ENCODE results near the gene KAZN.

Gene KAZN

DNA sequence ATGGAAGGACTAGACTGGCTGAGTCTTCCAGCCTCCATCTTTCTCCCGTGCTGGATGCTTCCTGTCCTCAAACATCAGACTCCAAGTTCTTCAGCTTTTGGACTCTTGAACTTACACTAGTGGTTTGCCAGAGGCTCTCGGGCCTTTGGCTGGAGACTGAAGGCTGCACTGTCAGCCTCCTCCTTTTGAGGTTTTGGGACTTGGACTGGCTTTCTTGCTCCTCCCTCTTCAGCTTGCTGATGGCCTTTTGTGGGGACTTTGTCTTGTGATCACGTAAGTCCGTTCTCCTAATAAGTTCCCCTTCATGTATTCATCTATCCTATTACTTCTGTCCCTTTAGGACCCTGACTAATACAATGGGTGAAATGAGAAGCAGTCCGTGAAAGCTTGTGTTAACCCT lies 196.4 kb downstream of the KAZN start:
- Histone ChIP-seq H3K9me3 (ENCODE audit: control insufficient read depth, low read depth, low read length) (no peaks in the 10 kb centered on the region), H3K27me3 (ENCODE audit: control insufficient read depth, insufficient read depth, low read length) (no peaks in the 10 kb centered on the region), H3K9ac (ENCODE audit: low read length) (no peak overlapping the region), H3K4me1 (ENCODE audit: control insufficient read depth, low read depth, low read length) (no peaks in the 10 kb centered on the region), H3K4me3 (ENCODE audit: low read length) (no peak overlapping the region), H3K27ac (ENCODE audit: low read length) (no peak overlapping the region), H3K36me3 (ENCODE audit: control insufficient read depth, low read depth, low read length) (no peaks in the 10 kb centered on the region)

DNA sequence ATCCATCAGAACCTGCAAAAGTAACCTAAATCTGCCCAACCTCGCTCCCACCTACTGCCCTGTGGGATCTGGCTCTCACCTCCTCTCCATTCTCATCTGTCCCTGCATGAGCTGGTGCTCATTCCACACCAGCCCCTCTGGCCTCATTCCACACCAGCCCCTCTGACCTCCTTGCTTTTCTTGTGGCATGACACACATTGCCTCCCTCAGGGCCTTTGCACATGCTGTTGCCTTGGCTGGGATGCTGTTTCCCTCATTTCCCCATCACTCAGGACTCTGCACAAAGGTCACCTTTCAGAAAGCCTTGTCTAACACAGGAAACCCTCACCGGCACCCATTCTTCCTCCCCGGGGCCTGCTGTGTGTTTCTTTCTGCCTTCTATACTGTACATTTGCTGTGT lies 197.1 kb downstream of the KAZN start:
- Histone ChIP-seq H3K36me3 (ENCODE audit: control insufficient read depth, low read depth, low read length) (no peaks in the 10 kb centered on the region), H3K27me3 (ENCODE audit: control insufficient read depth, insufficient read depth, low read length) (no peaks in the 10 kb centered on the region), H3K9ac (ENCODE audit: low read length) (no peak overlapping the region), H3K27ac (ENCODE audit: low read length) (no peak overlapping the region), H3K4me3 (ENCODE audit: low read length) (no peak overlapping the region), H3K4me1 (ENCODE audit: control insufficient read depth, low read depth, low read length) (no peaks in the 10 kb centered on the region), H3K9me3 (ENCODE audit: control insufficient read depth, low read depth, low read length) (no peaks in the 10 kb centered on the region)

DNA sequence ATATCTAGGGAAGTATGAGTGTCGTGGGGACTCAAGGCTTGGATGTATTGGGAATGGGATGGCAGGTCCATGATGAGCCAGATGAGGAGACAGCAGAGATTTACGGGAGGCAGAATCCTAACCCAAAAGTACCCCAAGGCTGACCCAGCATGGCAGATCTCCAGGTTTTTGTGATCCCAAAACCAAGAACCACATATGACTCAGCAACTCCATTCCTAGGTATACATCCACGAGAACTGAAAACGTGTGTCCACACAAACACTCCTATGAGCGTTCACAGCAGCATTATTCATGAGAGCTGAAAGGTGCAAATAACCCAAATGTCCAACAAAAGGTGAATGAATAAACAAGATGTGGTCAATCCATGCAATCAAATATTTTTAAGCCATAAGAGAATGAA lies 201.5 kb downstream of the KAZN start:
- H3K9me3 ChIP-seq (ENCODE audit: control insufficient read depth, low read depth, low read length) = no peaks in the 10 kb centered on the region
- H3K27ac ChIP-seq (ENCODE audit: low read length) = no peak overlapping the region
- no peaks in the 10 kb centered on the region for H3K27me3 ChIP-seq (ENCODE audit: control insufficient read depth, insufficient read depth, low read length)
- H3K4me3 ChIP-seq (ENCODE audit: low read length) = no peak overlapping the region
- H3K4me1 ChIP-seq (ENCODE audit: control insufficient read depth, low read depth, low read length) = no peaks in the 10 kb centered on the region
- no peak overlapping the region for H3K9ac ChIP-seq (ENCODE audit: low read length)
- H3K36me3 ChIP-seq (ENCODE audit: control insufficient read depth, low read depth, low read length) = no peaks in the 10 kb centered on the region

DNA sequence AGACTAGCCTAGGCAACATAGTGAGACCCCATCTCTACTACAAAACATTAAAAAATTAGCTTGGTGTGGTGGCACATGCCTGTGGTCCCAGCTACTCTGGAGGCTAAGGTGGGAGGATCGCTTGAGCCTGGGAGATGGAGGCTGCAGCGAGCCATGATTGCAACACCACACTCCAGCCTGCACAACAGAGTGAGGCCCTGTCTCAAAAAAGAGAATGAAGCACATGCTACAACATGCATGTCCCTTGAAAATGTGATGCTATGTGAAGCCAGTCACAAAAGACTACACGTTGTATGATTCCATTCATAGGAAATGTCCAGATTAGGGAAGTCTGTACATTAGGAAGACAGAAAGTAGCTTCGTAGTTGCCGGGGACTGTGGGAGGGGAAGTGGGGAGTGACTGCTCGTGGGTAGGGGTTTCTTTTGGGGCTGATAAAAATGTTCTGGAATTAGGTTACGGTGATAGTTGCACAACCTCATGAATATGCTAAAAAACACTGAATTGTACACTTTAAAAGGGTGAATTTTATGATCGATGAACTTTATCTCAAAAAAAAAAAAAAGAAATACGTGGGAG lies 202.1 kb downstream of the KAZN start:
- Histone ChIP-seq H3K4me1 (ENCODE audit: control insufficient read depth, low read depth, low read length) (no peaks in the 10 kb centered on the region), H3K27ac (ENCODE audit: low read length) (no peak overlapping the region), H3K4me3 (ENCODE audit: low read length) (no peak overlapping the region), H3K27me3 (ENCODE audit: control insufficient read depth, insufficient read depth, low read length) (no peaks in the 10 kb centered on the region), H3K9ac (ENCODE audit: low read length) (no peak overlapping the region), H3K9me3 (ENCODE audit: control insufficient read depth, low read depth, low read length) (no peaks in the 10 kb centered on the region), H3K36me3 (ENCODE audit: control insufficient read depth, low read depth, low read length) (no peaks in the 10 kb centered on the region)

DNA sequence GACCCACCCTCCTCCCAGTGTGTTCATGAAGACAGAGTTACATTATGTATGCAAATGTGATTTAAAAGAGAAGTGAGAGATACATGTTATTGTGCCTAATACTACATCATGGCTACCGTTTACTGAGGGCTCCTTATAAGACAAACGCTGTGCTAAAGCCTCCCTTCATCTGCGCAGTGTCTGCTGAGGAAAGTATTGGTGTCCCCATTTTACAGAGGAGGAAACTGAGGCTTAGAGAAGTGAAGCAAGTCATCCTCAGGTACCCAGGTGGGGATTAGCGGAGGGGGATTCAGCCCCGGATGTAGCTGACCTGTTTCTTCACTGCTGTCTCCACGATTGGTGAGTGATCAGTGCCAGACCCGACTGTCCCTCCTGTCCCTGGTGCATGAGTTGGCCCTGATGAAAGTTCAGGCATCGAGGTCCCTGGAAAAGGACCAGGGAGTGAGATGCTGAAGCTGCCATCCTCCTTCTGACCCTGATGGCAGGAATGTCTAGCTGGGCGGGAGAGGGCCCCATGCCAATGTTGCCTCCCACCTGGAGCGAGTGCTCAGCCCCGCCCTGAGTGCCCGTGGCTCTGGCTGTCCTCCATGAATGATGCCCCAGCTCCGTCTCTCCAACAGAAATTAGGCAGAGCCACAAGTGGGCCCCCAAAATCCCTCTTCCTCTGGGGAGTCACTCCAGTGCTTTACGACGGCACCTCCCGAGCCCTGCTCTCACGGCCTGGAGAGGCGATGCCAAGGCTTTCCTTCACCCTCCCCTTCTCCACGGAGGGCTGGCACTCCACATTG lies 204.7 kb downstream of the KAZN start:
- no peak overlapping the region for H3K4me3 ChIP-seq (ENCODE audit: low read length)
- no peak overlapping the region for H3K27ac ChIP-seq (ENCODE audit: low read length)
- no peaks in the 10 kb centered on the region for H3K4me1 ChIP-seq (ENCODE audit: control insufficient read depth, low read depth, low read length)
- H3K9ac ChIP-seq (ENCODE audit: low read length) = no peak overlapping the region
- no peaks in the 10 kb centered on the region for H3K27me3 ChIP-seq (ENCODE audit: control insufficient read depth, insufficient read depth, low read length)
- H3K9me3 ChIP-seq (ENCODE audit: control insufficient read depth, low read depth, low read length) = peaks cover 8% of the 10 kb centered on the region
- no peaks in the 10 kb centered on the region for H3K36me3 ChIP-seq (ENCODE audit: control insufficient read depth, low read depth, low read length)

DNA sequence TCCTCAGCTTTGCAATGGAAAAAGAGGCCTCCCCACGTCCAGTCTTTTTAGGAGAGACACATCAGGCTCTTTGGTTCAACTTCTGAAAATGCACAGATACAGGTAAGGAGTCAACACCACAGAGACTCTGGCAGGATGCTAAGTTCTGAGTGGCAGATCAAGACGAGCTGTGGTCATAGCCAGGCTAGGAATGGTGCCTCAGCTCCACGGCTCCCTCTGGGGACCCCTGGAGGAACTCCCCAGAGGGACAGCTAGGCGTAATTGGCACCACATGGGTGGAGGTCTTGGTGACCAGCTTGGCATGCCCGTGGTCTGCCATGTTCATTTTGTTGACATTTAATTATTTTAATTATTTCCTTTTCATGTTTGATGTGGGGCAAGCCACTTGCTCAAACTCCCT lies 206.1 kb downstream of the KAZN start:
- peaks cover 8% of the 10 kb centered on the region for H3K9me3 ChIP-seq (ENCODE audit: control insufficient read depth, low read depth, low read length)
- H3K9ac ChIP-seq (ENCODE audit: low read length) = no peak overlapping the region
- no peak overlapping the region for H3K4me3 ChIP-seq (ENCODE audit: low read length)
- no peaks in the 10 kb centered on the region for H3K27me3 ChIP-seq (ENCODE audit: control insufficient read depth, insufficient read depth, low read length)
- no peak overlapping the region for H3K27ac ChIP-seq (ENCODE audit: low read length)
- no peaks in the 10 kb centered on the region for H3K4me1 ChIP-seq (ENCODE audit: control insufficient read depth, low read depth, low read length)
- H3K36me3 ChIP-seq (ENCODE audit: control insufficient read depth, low read depth, low read length) = no peaks in the 10 kb centered on the region

DNA sequence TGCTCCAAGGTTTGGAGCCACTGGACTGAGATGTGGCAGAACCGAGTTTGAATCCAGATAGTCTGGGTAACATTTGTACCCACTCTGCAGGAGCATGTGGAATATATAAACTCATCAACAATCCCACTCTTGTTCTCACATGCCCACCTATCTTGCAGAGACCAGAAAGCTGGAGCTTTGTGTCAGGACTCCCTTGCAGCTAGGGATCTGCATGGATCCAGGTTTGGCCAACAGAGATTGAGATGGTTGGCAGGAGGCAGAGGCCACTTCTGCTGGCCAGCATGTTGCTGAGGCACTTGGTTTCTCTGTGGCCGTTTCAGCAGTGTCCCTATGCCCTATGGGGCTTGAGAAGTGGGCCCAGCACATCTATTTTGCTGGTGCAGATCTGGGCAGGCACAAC lies 208.3 kb downstream of the KAZN start:
- Histone ChIP-seq H3K4me1 (ENCODE audit: control insufficient read depth, low read depth, low read length) (no peaks in the 10 kb centered on the region), H3K9me3 (ENCODE audit: control insufficient read depth, low read depth, low read length) (peaks cover 8% of the 10 kb centered on the region)

DNA sequence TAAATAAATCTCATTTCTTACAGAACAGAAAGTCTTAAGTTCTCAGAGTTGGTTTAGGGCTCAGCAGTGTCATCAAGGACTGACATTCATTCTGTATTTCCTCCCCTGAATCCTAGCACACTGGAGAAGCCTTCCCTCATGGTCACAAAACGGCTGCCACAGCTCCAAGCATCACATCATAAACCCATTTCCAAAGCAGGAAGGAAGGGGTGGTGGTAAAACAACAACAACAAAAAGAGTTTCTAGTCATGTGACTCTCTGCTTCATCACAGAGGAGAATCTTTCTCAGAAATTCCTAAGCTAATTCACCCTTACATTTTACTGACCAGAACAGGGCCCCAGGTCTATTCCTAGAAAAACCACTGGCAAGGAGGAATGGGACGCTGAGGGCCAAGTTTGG lies 210.3 kb downstream of the KAZN start:
- Histone ChIP-seq H3K27me3 (ENCODE audit: control insufficient read depth, insufficient read depth, low read length) (no peaks in the 10 kb centered on the region), H3K9ac (ENCODE audit: low read length) (no peak overlapping the region), H3K9me3 (ENCODE audit: control insufficient read depth, low read depth, low read length) (peaks cover 8% of the 10 kb centered on the region), H3K4me1 (ENCODE audit: control insufficient read depth, low read depth, low read length) (no peaks in the 10 kb centered on the region), H3K4me3 (ENCODE audit: low read length) (no peak overlapping the region), H3K27ac (ENCODE audit: low read length) (no peak overlapping the region), H3K36me3 (ENCODE audit: control insufficient read depth, low read depth, low read length) (no peaks in the 10 kb centered on the region)

More for the DNA sequence above, 208.3 kb downstream of the KAZN start:
- Histone ChIP-seq H3K9ac (ENCODE audit: low read length) (no peak overlapping the region), H3K27me3 (ENCODE audit: control insufficient read depth, insufficient read depth, low read length) (no peaks in the 10 kb centered on the region), H3K36me3 (ENCODE audit: control insufficient read depth, low read depth, low read length) (no peaks in the 10 kb centered on the region), H3K4me3 (ENCODE audit: low read length) (no peak overlapping the region), H3K27ac (ENCODE audit: low read length) (no peak overlapping the region)

DNA sequence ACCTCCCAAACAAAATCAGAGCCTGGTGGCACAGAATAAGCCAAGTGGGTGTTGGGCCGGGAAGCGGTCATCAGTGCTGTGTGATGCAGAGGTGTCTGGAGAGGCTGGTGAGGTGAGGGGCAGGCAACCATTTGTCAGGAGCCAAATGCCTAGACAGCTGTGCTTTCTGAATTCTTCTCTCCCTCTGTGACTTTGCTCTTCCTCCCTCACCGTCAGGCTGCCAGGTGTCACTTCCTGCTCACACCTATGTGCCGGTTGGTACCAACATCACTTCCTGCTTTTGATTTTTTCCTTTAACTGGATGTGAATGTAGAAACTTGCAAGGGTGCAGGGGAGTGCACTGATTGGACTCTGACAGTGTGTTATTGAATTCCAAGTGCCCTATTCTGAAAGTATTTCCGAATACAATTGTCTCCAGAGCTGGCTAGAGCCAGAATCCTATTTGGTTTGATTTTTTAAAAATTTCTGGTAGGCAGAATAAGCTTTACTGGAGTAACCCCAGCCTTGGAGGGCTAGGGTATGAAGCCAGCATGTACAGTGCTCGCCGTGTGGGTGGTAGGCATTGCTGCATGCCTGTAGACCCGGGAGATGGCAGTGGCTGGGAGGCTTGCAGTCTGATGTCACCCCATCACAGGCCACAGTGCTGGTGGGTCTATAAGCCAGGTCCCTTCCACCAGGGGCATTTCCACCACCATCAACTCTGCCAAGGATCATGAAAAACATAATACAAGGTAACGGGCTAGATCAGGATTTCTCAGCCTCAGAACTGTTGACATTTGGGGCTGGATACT lies 210.9 kb downstream of the KAZN start:
- H3K9me3 ChIP-seq (ENCODE audit: control insufficient read depth, low read depth, low read length) = peaks cover 8% of the 10 kb centered on the region
- H3K36me3 ChIP-seq (ENCODE audit: control insufficient read depth, low read depth, low read length) = no peaks in the 10 kb centered on the region
- H3K4me1 ChIP-seq (ENCODE audit: control insufficient read depth, low read depth, low read length) = no peaks in the 10 kb centered on the region
- no peak overlapping the region for H3K27ac ChIP-seq (ENCODE audit: low read length)
- no peak overlapping the region for H3K4me3 ChIP-seq (ENCODE audit: low read length)
- H3K27me3 ChIP-seq (ENCODE audit: control insufficient read depth, insufficient read depth, low read length) = no peaks in the 10 kb centered on the region
- no peak overlapping the region for H3K9ac ChIP-seq (ENCODE audit: low read length)

DNA sequence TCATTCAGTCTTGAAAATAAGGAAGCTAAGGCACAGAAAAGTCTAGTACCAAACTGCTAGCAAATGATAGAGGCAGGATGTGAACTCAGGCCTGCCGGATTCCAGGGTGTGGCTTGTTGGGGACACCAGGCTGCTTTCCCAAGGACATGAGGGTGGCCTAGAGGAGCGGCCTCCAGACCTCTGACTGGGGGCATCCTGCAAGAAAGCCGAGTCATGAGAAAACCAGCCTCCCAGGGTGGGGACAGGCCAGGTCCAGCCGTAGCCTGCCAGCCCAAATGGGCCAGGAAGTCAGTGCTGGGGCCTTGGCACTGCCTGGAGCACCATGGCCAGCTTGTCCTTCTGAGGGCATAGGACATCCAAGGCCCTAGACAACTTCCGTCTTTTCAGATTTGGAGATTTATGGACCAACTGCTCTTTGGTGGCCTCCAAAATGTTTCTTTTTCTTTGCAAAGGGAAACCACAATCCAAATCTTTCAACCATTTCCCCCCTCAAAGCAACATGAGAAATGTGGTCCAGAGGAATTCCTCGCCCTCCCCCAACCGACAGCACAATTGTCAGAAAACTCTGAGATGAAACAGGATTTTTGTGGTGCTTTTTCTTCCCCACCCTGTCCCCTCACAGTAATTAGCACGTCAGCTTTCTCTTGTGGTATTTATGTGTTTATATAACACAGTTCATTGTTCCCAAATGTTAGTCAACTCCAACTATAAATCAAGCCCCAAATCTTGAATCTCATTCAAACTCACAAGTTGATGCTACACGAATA lies 212.3 kb downstream of the KAZN start:
- Histone ChIP-seq H3K9me3 (ENCODE audit: control insufficient read depth, low read depth, low read length) (peaks cover 8% of the 10 kb centered on the region), H3K4me1 (ENCODE audit: control insufficient read depth, low read depth, low read length) (no peaks in the 10 kb centered on the region), H3K9ac (ENCODE audit: low read length) (no peak overlapping the region), H3K27me3 (ENCODE audit: control insufficient read depth, insufficient read depth, low read length) (no peaks in the 10 kb centered on the region), H3K4me3 (ENCODE audit: low read length) (no peak overlapping the region), H3K27ac (ENCODE audit: low read length) (no peak overlapping the region), H3K36me3 (ENCODE audit: control insufficient read depth, low read depth, low read length) (no peaks in the 10 kb centered on the region)

DNA sequence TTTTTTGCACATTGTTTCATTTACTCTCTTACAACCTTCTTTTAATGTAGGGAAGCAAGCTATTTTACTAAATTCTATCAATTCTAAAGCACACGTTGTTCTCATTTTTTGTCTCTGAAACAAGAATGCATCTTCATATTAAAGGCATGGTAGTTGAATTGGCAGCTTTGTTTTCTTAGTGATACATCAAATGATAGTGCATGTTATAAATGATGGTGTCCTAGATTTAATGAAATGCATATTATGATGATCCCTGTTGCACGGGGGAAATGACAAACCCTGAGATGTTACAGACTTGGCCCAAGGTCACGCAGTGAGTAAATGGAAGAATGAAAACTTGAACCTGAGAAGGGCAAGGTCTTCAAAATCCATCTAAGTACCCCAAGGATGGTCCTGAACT lies 213.1 kb downstream of the KAZN start:
- Histone ChIP-seq H3K36me3 (ENCODE audit: control insufficient read depth, low read depth, low read length) (no peaks in the 10 kb centered on the region), H3K9ac (ENCODE audit: low read length) (no peak overlapping the region), H3K4me3 (ENCODE audit: low read length) (no peak overlapping the region), H3K27ac (ENCODE audit: low read length) (no peak overlapping the region), H3K4me1 (ENCODE audit: control insufficient read depth, low read depth, low read length) (no peaks in the 10 kb centered on the region), H3K27me3 (ENCODE audit: control insufficient read depth, insufficient read depth, low read length) (no peaks in the 10 kb centered on the region), H3K9me3 (ENCODE audit: control insufficient read depth, low read depth, low read length) (peaks cover 7% of the 10 kb centered on the region)

Data from iPS-18a (cell line).